ENCODE data around the gene LAMTOR2. TPM values are rescaled to one million over a fixed set of nuclear protein-coding genes. Genes with fewer than 3 reads are reported as not detected.

Gene LAMTOR2
- total and polyA plus RNA-seq, 2 of the 8 experiments (the other 6 are each of a cell fraction or from before 2014, with no cell fraction given): 54.7 to 122 TPM

DNA sequence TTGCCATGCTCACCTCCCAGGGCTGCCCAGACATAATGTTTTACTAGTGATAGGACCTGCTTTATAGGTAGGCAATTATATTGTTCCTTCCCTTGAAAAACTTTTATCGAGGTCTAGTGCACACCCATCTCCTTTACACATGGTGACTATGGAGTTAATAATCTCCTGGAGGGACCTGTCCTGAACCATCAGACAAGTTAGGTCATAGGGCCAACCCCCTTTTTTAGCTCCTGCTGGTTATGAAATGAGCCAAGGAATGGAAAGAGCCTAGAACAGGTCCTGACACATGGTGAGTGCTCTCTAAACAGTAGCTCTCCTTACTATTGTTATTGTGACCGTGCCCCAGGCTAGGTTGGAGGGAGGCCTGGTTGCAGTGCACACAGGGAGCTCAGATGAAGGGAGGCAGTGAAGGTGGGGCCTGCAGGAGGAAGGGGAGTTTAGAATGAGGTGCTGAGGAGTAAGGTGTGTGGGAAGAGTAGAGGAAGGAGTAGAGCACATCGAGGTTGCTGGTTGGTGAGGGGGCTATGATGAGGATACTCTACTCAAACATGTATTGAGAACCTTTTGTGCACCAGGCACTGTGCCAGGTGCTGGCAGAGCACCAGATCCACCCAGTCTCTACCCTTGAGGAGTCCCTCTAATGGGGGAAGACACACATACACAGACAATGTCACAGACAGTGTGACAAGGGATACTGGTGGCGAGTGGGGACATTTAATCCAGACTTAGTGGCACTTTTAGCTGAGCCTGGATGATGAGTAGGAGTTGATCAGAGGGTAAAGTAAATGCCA is 45.8 kb downstream of the LAMTOR2 start:
- Histone ChIP-seq H2BK12ac (ENCODE audit: low read depth, low read length) (0 out of 2 replicates have a peak overlapping the region, but pooled peaks have one; percentile 22), H3K18ac (ENCODE audit: extremely low read depth, low read length) (no peak overlapping the region), H2AK5ac (ENCODE audit: low read depth, low read length) (no peak overlapping the region), H2BK5ac (ENCODE audit: low read depth, low read length) (no peak overlapping the region), H3K4me1 (replicated peaks in 1 of 4; ENCODE audit: control insufficient read depth in 3 of 4, insufficient read depth in 4 of 4, low read length in 3 of 4) (peaks cover 2 to 35% (median 24%) of the 10 kb centered on the region in 4 experiments), H3K23ac (ENCODE audit: insufficient read length) (no peak overlapping the region), H4K20me1 (replicated peaks in 1 of 2; ENCODE audit: control insufficient read depth in 1 of 2, insufficient read depth in 2 of 2, low read length in 2 of 2) (peaks cover 2 to 6% of the 10 kb centered on the region in 2 experiments), H3K27me3 (replicated peaks in 1 of 4; ENCODE audit: control insufficient read depth in 3 of 4, extremely low read depth in 1 of 4, insufficient read depth in 3 of 4, low read length in 3 of 4) (no peaks in the 10 kb centered on the region; a peak in 1 of 7 replicates), H3K9ac (replicated peaks in 1 of 4; ENCODE audit: extremely low read depth in 1 of 4, low read depth in 3 of 4, low read length in 3 of 4) (no peak overlapping the region), H2BK20ac (ENCODE audit: low read length) (no peak overlapping the region), H3K14ac (ENCODE audit: insufficient read length) (no peak overlapping the region), H3K9me3 (ENCODE audit: insufficient read depth in 2 of 2, low read depth in 1 of 2, low read length in 1 of 2) (no peaks in the 10 kb centered on the region), H3K79me2 (ENCODE audit: control insufficient read depth in 1 of 2, insufficient read depth in 2 of 2, low read length in 2 of 2) (no peaks in the 10 kb centered on the region), H3K4me3 (ENCODE audit: extremely low read depth in 1 of 4, insufficient read depth in 2 of 4, low read depth in 3 of 4, low read length in 4 of 4) (no peak overlapping the region), H3K36me3 (ENCODE audit: control insufficient read depth in 2 of 4, insufficient read depth in 4 of 4, low read length in 3 of 4) (no peaks in the 10 kb centered on the region), H4K91ac (replicated peaks; ENCODE audit: insufficient read length, low read length) (no peak overlapping the region), H4K5ac (ENCODE audit: insufficient read length, low read depth, low read length) (no peak overlapping the region), H3K23me2 (ENCODE audit: low read depth, low read length) (peaks cover 2% of the 10 kb centered on the region; the same call in 1 of the 2 replicates), H4K8ac (ENCODE audit: extremely low read depth, insufficient read depth, low read length) (no peak overlapping the region), H2AFZ (ENCODE audit: low read length) (no peak overlapping the region), H3K27ac (ENCODE audit: low read depth, low read length) (no peak overlapping the region), H3K56ac (replicated peaks; ENCODE audit: insufficient read length, low read depth, low read length) (no peak overlapping the region), H2BK120ac (replicated peaks; ENCODE audit: low read depth, low read length) (no peak overlapping the region), H3K4ac (replicated peaks; ENCODE audit: insufficient read length, low read depth, low read length) (no peak overlapping the region), H3K79me1 (ENCODE audit: low read depth, low read length) (peaks cover 2% of the 10 kb centered on the region; the same call in 1 of the 2 replicates), H3K4me2 (ENCODE audit: insufficient read depth in 1 of 2, low read depth in 2 of 2, low read length in 2 of 2) (no peak overlapping the region), H2BK15ac (ENCODE audit: low read length) (peak overlapping the region; percentile 65)
- CTCF ChIA-PET (ENCODE audit: partially characterized antibody): interaction anchor here (0.6 to 29.5 kb wide), 14 partner anchors 13 to 285 kb away, joined by 3 to 1994 read pairs (median 4); partner anchors contain the start of genes LMNA, MEX3A and PMF1
- POLR2A ChIA-PET (ENCODE audit: partially characterized antibody): interaction anchor here (0.6 to 29.6 kb wide), 8 partner anchors 8 to 81 kb away, joined by 3 to 763 read pairs (median 3); partner anchors contain the start of gene LMNA
- FAIRE-seq (no peak), DNase-seq (ENCODE audit: low read depth in 1 of 2, low spot score in 2 of 2) (no peak)
- 84 to 100% methylated on average over 1 to 4 of the region's 4 CpGs for WGBS, 2 experiments (ENCODE audit: extremely low coverage in 1 of 2, insufficient coverage in 1 of 2, insufficient read length in 1 of 2, insufficient replicate concordance in 2 of 2, low coverage in 1 of 2, low lambda C conversion rate in 2 of 2, missing lambda C conversion rate in 1 of 2)
- TF ChIP-seq KDM1A (IDR thresholded peaks at IDR 0.05; ENCODE audit: borderline replicate concordance, low read length): no peak
- TF ChIP-seq SUZ12 (IDR thresholded peaks at IDR 0.05; ENCODE audit: low read length): no peak
- no peak for TF ChIP-seq KDM4A (IDR thresholded peaks at IDR 0.05; ENCODE audit: low read depth, low read length, severe bottlenecking)
- no peak for TF ChIP-seq GTF2F1 (IDR thresholded peaks at IDR 0.05; ENCODE audit: borderline replicate concordance, low read depth, low read length)
- no peak for TF ChIP-seq RAD21 (IDR thresholded peaks at IDR 0.05 in 1 of 2, conservative IDR thresholded peaks at IDR 0.05 in 1 of 2; ENCODE audit: low read depth in 2 of 2, low read length in 2 of 2)
- TF ChIP-seq ZNF274 (IDR thresholded peaks at IDR 0.05; ENCODE audit: borderline replicate concordance, extremely low read depth, low read length): no peak
- TF ChIP-seq CEBPB (IDR thresholded peaks at IDR 0.05; ENCODE audit: low read depth, low read length): no peak
- TF ChIP-seq POLR2AphosphoS5 (IDR thresholded peaks at IDR 0.05; ENCODE audit: low read depth, low read length): no peak
- no peak for TF ChIP-seq POLR2A (IDR thresholded peaks at IDR 0.05; ENCODE audit: control extremely low read depth in 1 of 2, low read depth in 2 of 2, low read length in 2 of 2)
